HG03139 (cell line): ENCODE measurements around the gene TMC2.
A peak's percentile ranks its signal among the peaks of the same experiment; 100 is the strongest.
"Not testable (repeated sequence)": the region's sequence is repeated elsewhere in the genome, so short reads cannot be mapped to it uniquely, and the experiment has no call there.

ENCODE experiments used
- ATAC-seq: cut with Tn5 transposase; IDR thresholded peaks from one replicate; pipeline ENCODE4 v1.9.1; 2021; ENCODE audit not compliant: unreplicated experiment

Gene TMC2

GRCh38 chr20:2536560-2536986 lies at the start of gene TMC2:
Gene TMC2, plus strand, starts transcription at chr20:2536573. Its CDS starts 49 bp downstream, at chr20:2536622.
- ATAC-seq, result no peak

GRCh38 chr20:2502808-2503384 lies 33.5 kb upstream of the TMC2 start:
- ATAC-seq, result not testable (repeated sequence)

GRCh38 chr20:2504803-2505202 lies 31.6 kb upstream of the TMC2 start:
- not testable (repeated sequence) for ATAC-seq

GRCh38 chr20:2506426-2506825 lies 29.9 kb upstream of the TMC2 start:
- ATAC-seq, result not testable (repeated sequence)

- no peak for ATAC-seq
Observed at GRCh38 chr20:2507464-2507863, 28.9 kb upstream of the TMC2 start.

GRCh38 chr20:2507875-2508630 lies 28.3 kb upstream of the TMC2 start:
- peak; percentile 18 for ATAC-seq

GRCh38 chr20:2508631-2509467 lies 27.5 kb upstream of the TMC2 start, which contains the start of gene ZNF343:
Gene ZNF343, minus strand, starts transcription at chr20:2508915. Its CDS starts 15,020 bp downstream, at chr20:2493895.
- peak; percentile 92 for ATAC-seq

- ATAC-seq, result no peak
Observed at GRCh38 chr20:2509468-2509781, 26.9 kb upstream of the TMC2 start.

GRCh38 chr20:2509794-2510193 lies 26.6 kb upstream of the TMC2 start:
- no peak for ATAC-seq

GRCh38 chr20:2515203-2515602 lies 21.2 kb upstream of the TMC2 start:
- no peak for ATAC-seq

- ATAC-seq, result no peak
Observed at GRCh38 chr20:2516399-2516798, 20.0 kb upstream of the TMC2 start.

GRCh38 chr20:2518096-2518495 lies 18.3 kb upstream of the TMC2 start:
- no peak for ATAC-seq

- ATAC-seq, result no peak
Observed at GRCh38 chr20:2518558-2518957, 17.8 kb upstream of the TMC2 start.

- no peak for ATAC-seq
Observed at GRCh38 chr20:2519115-2519809, 17.1 kb upstream of the TMC2 start.

GRCh38 chr20:2520617-2521016 lies 15.8 kb upstream of the TMC2 start:
- ATAC-seq, result no peak

- ATAC-seq, result no peak
Observed at GRCh38 chr20:2521369-2522305, 14.7 kb upstream of the TMC2 start.

GRCh38 chr20:2522826-2523429 lies 13.4 kb upstream of the TMC2 start:
- ATAC-seq, result not testable (repeated sequence)

GRCh38 chr20:2523919-2524708 lies 12.3 kb upstream of the TMC2 start:
- ATAC-seq, result no peak
